Activated CD8-positive, alpha-beta T cell treated with anti-CD3 and anti-CD28 coated beads for 36 hours (primary cell): Measurements from ENCODE around the gene POFUT1. TPM values are rescaled to one million over a fixed set of nuclear protein-coding genes. Genes with fewer than 3 reads are reported as not detected.
A peak's percentile ranks its signal among the peaks of the same experiment; 100 is the strongest.

ENCODE experiments used
- ATAC-seq: fragments of 200-7000 bp; cut with Tn5 transposase; one replicate; pipeline ENCODE4 v1.10.0; 2021; ENCODE audit warnings: mild to moderate bottlenecking, moderate library complexity
- CTCF ChIA-PET: fragments of 350-600 bp; sonication (Branson Sonifier 250); formaldehyde crosslinking; loops from one replicate; lab custom pipeline; 2021; ENCODE audit warnings: antibody characterized with exemption; lab: Charles Lee
- POLR2A ChIA-PET: fragments of 350-600 bp; sonication (Branson Sonifier 250); formaldehyde crosslinking; loops from one replicate; lab custom pipeline; 2021; ENCODE audit warnings: antibody characterized with exemption; lab: Charles Lee
- DNase-seq: peaks from one replicate; pipeline ENCODE4 v3.0.0-alpha.2; 2020
- H3K27ac Mint-ChIP-seq: one replicate; pipeline ENCODE4 v1.8.0; 2021; ENCODE audit warnings: mild to moderate bottlenecking, mixed read lengths
- H3K27me3 Mint-ChIP-seq: one replicate; pipeline ENCODE4 v1.8.0; 2021; ENCODE audit warnings: mixed read lengths
- H3K36me3 Mint-ChIP-seq: one replicate; pipeline ENCODE4 v1.8.0; 2021; ENCODE audit warnings: low read depth, mixed read lengths
- H3K4me1 Mint-ChIP-seq: one replicate; pipeline ENCODE4 v1.8.0; 2021; ENCODE audit warnings: low read depth, mixed read lengths
- H3K4me3 Mint-ChIP-seq: one replicate; pipeline ENCODE4 v1.8.0; 2021; ENCODE audit warnings: mild to moderate bottlenecking, moderate library complexity, mixed read lengths
- H3K9me3 Mint-ChIP-seq: one replicate; pipeline ENCODE4 v1.8.0; 2021; ENCODE audit warnings: mixed read lengths
- intact Hi-C: fragments of 100-400 bp; cut with micrococcal nuclease; formaldehyde crosslinking; loops from one replicate; pipeline ENCODE4 v1.10.0; 2022
- total RNA-seq, 2 experiments: library from RNA; stranded (reverse); gene quantifications; one replicate each; pipeline ENCODE4 v1.2.3, GENCODE V29; 2021
- TF ChIP-seq, protein P1 (sequence below): fragments of 200-600 bp; IDR thresholded peaks from one replicate; pipeline ENCODE4 v1.8.0; 2022; ENCODE audit warnings: antibody characterized with exemption, mild to moderate bottlenecking

The POFUT1 gene
- total RNA-seq, 2 experiments from 2014 or later = 43.7 to 46.2 TPM

DNA sequence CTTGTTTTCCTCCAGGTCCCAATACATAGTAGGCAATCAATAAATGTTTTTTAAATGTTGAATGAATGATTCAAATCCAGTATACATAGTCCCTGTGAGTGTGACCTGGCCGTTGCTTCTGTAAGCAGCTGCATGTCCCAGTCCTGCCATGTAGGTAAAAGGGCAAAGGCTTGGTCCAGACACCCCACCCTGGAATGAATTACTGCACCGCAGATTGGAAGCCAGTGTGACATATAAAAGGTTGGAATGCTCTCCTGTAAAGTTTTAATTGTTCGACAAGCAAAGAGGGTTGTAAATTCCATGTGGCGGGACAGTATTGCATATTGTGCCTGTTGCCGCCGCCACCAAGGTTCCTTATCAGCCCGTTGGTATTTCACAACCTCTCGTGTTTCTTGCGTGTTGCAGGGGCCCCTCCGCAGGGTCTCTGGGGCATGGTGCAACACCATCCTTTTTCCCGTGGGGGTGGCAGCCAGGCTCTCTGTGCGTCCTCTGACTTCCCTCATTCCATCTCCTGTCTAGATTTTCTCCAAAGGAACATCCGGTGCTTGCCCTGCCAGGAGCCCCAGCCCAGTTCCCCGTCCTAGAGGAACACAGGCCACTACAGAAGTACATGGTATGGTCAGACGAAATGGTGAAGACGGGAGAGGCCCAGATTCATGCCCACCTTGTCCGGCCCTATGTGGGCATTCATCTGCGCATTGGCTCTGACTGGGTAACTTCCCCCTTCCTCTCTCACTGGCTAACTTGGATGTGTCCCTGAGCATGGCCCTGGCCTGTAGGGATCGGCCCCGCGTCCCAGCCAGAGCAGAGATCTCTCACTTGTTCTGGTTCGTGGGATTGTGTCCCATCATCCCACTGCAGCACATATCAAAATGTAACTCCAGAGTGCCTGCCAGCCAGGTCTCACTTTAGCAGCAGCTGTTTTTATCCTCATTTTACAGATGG is 20.3 kb downstream of the POFUT1 start:
- intact Hi-C loops = no loop called here
- Mint-ChIP-seq H3K36me3 (peaks cover 65% of the 10 kb centered on the region), H3K27me3 (no peaks in the 10 kb centered on the region), H3K4me1 (peaks cover 32% of the 10 kb centered on the region), H3K9me3 (no peaks in the 10 kb centered on the region), H3K4me3 (no peak overlapping the region), H3K27ac (peak overlapping the region; percentile 3)
- TF ChIP-seq, protein P1, sequence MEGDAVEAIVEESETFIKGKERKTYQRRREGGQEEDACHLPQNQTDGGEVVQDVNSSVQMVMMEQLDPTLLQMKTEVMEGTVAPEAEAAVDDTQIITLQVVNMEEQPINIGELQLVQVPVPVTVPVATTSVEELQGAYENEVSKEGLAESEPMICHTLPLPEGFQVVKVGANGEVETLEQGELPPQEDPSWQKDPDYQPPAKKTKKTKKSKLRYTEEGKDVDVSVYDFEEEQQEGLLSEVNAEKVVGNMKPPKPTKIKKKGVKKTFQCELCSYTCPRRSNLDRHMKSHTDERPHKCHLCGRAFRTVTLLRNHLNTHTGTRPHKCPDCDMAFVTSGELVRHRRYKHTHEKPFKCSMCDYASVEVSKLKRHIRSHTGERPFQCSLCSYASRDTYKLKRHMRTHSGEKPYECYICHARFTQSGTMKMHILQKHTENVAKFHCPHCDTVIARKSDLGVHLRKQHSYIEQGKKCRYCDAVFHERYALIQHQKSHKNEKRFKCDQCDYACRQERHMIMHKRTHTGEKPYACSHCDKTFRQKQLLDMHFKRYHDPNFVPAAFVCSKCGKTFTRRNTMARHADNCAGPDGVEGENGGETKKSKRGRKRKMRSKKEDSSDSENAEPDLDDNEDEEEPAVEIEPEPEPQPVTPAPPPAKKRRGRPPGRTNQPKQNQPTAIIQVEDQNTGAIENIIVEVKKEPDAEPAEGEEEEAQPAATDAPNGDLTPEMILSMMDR = no peak
- ChIA-PET CTCF (no interaction called here), POLR2A (no interaction called here)
- no peak for ATAC-seq
- DNase-seq = no peak

DNA sequence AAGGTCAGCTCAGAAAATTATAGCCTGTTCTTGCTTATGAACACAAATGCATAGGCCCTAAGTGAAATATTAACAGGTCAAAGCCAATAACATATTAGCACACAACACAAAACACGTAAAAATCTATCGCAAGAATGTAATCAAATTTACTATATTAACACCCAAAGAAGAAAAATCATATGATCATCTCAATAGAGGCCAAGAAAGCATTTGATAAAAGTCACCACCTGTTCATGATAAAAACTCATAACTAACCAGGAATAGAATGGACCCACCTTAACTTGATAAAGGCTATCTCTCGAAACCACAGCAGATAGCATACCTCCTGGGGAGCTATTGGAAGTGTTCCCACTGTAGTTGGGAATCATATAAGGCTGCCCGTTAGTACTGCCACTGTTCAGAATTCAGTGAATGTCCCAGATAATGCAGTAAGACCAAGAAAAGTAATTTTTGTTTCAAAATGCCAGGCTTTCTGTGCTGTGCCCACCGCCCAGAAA is 21.6 kb downstream of the POFUT1 start:
- ChIA-PET POLR2A (no interaction called here), CTCF (interaction anchor here (0.6 to 1.3 kb wide), 3 partner anchors 8 to 15 kb away, joined by 3 read pairs; no protein-coding TSS in a partner anchor)
- Mint-ChIP-seq H3K36me3 (peaks cover 71% of the 10 kb centered on the region), H3K4me1 (peaks cover 39% of the 10 kb centered on the region), H3K27ac (peak overlapping the region; percentile 70), H3K4me3 (no peak overlapping the region), H3K9me3 (no peaks in the 10 kb centered on the region), H3K27me3 (no peaks in the 10 kb centered on the region)
- ATAC-seq (no peak), DNase-seq (no peak)
- intact Hi-C loops = no loop called here
- TF ChIP-seq, protein P1 = no peak

DNA sequence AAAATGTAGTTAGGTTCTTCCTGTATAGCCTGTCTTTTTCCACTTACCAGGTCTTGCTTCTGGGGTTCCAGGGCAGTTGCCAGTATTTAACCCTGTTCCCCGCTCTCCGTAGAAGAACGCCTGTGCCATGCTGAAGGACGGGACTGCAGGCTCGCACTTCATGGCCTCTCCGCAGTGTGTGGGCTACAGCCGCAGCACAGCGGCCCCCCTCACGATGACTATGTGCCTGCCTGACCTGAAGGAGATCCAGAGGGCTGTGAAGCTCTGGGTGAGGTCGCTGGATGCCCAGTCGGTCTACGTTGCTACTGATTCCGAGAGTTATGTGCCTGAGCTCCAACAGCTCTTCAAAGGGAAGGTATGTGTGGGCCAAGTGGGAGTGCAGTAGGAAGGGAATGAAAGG is 23.0 kb downstream of the POFUT1 start:
- DNase-seq (no peak), ATAC-seq (no peak)
- ChIA-PET CTCF (no interaction called here), POLR2A (interaction anchor here (0.9 to 3.0 kb wide), 4 partner anchors 18 to 129 kb away, joined by 3 to 16 read pairs (median 8); no protein-coding TSS in a partner anchor)
- intact Hi-C loops = no loop called here
- Mint-ChIP-seq H3K4me3 (no peak overlapping the region), H3K9me3 (no peaks in the 10 kb centered on the region), H3K27ac (peak overlapping the region; percentile 97), H3K36me3 (peaks cover 77% of the 10 kb centered on the region), H3K4me1 (peaks cover 37% of the 10 kb centered on the region), H3K27me3 (no peaks in the 10 kb centered on the region)
- TF ChIP-seq, protein P1 = no peak

DNA sequence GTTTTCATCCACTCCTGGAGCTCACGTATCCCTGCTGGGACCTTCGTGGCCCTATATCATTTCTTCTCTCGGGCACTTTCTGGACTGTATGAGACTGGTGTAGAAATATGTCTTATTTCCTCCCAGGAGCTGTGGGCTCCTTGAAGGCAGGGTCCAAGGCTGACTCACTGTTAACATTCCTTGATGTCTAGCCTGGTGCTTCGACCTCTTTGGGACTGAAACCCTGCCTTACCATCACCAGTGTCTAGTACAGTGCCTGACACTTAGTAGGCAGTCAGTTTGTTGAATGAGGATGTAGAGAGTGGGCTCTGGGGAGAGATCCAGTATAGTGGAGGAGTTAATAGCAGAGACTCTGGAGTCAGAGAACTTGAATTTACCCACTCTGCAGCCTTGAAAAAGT is 23.6 kb downstream of the POFUT1 start:
- POLR2A ChIA-PET = interaction anchor here (0.9 to 3.0 kb wide), 11 partner anchors 8 to 128 kb away, joined by 3 to 16 read pairs (median 9); no protein-coding TSS in a partner anchor
- CTCF ChIA-PET = interaction anchor here (1.3 to 1.4 kb wide), 2 partner anchors 8 to 15 kb away, joined by 3 to 4 read pairs; no protein-coding TSS in a partner anchor
- TF ChIP-seq, protein P1 = no peak
- H3K27me3 Mint-ChIP-seq = no peaks in the 10 kb centered on the region
- H3K36me3 Mint-ChIP-seq = peaks cover 77% of the 10 kb centered on the region
- ATAC-seq (no peak), DNase-seq (no peak)
- intact Hi-C loops = no loop called here
- H3K9me3 Mint-ChIP-seq = no peaks in the 10 kb centered on the region
- peak overlapping the region; percentile 97 for H3K27ac Mint-ChIP-seq
- no peak overlapping the region for H3K4me3 Mint-ChIP-seq
- H3K4me1 Mint-ChIP-seq = peaks cover 38% of the 10 kb centered on the region
